SK-N-SH (cell line): Measurements from ENCODE around the gene PKD1. TPM values are rescaled to one million over a fixed set of nuclear protein-coding genes. Genes with fewer than 3 reads are reported as not detected.

Experiments used
- CTCF ChIA-PET: fragments of 300-600, 350-600 bp; formaldehyde crosslinking; extraction: SDS; loops from one replicate; lab custom pipeline; 2021; lab: Yijun Ruan, JAX
- POLR2A ChIA-PET: fragments of 350-600 bp; sonication (Branson Sonifier 250); formaldehyde crosslinking; extraction: SDS; loops from one replicate; lab custom pipeline; 2020; ENCODE audit warnings: antibody characterized with exemption, inconsistent platforms; lab: Yijun Ruan, JAX
- DNase-seq: peaks from one replicate; pipeline ENCODE4 v3.0.0; 2012
- H2AFZ ChIP-seq: fragments of 200-600 bp; sonication (generic); 2 replicates; pipeline ENCODE4 v1.8.1; 2016; ENCODE audit warnings: antibody characterized with exemption, mild to moderate bottlenecking, low read depth
- H3F3A ChIP-seq: fragments of 200-600 bp; sonication (generic); replicated peaks from 2 replicates; pipeline ENCODE3; 2016; ENCODE audit warnings: antibody characterized with exemption, mild to moderate bottlenecking; ENCODE audit not compliant: insufficient read depth
- H3K27ac ChIP-seq, 2 experiments: fragments of 200-500 bp in 1 of 2; fragments of 200-600 bp in 1 of 2; sonication (Bioruptor generic) in 1 of 2; sonication (generic), shearing (Covaris generic) in 1 of 2; 2 replicates each; pipeline versions ENCODE4 v1.5.1 to v1.6.1; 2014 to 2016; ENCODE audit warnings: low read depth in 2 of 2, inconsistent platforms in 1 of 2, low read length in 1 of 2, mild to moderate bottlenecking in 1 of 2, mixed read lengths in 1 of 2
- H3K27me3 ChIP-seq: fragments of 200-600 bp; sonication (generic), shearing (Covaris generic); 2 replicates; pipeline ENCODE4 v1.6.1; 2016; ENCODE audit warnings: mixed run types; ENCODE audit not compliant: insufficient read depth
- H3K36me3 ChIP-seq, 2 experiments: fragments of 200-500 bp in 1 of 2; fragments of 200-600 bp in 1 of 2; sonication (Bioruptor generic) in 1 of 2; sonication (generic) in 1 of 2; replicated peaks in 1 of 2; 2 replicates each; pipeline versions ENCODE3 to v1.5.1; 2014 to 2016; ENCODE audit warnings: low read length in 1 of 2, mild to moderate bottlenecking in 1 of 2; ENCODE audit not compliant: insufficient read depth in 2 of 2, control insufficient read depth in 1 of 2
- H3K4me1 ChIP-seq, 2 experiments: fragments of 200-500 bp in 1 of 2; fragments of 200-600 bp in 1 of 2; sonication (Bioruptor generic) in 1 of 2; sonication (generic), shearing (Covaris generic) in 1 of 2; 2 replicates each; pipeline versions ENCODE4 v1.5.1 to v1.6.1; 2014 to 2016; ENCODE audit warnings: low read depth in 1 of 2, low read length in 1 of 2, mixed run types in 1 of 2; ENCODE audit not compliant: insufficient read depth in 2 of 2, control insufficient read depth in 1 of 2
- H3K4me2 ChIP-seq: fragments of 200-600 bp; sonication (generic), shearing (Covaris generic); 2 replicates; pipeline ENCODE4 v1.6.1; 2017; ENCODE audit warnings: mixed run types
- H3K4me3 ChIP-seq, 2 experiments: fragments of 200-500 bp in 1 of 2; fragments of 200-600 bp in 1 of 2; sonication (Bioruptor generic) in 1 of 2; sonication (generic), shearing (Covaris generic) in 1 of 2; 2 replicates each; pipeline versions ENCODE4 v1.5.1 to v1.8.1; 2014 to 2016; ENCODE audit warnings: low read depth in 2 of 2, inconsistent platforms in 1 of 2, low read length in 1 of 2, mild to moderate bottlenecking in 1 of 2, mixed read lengths in 1 of 2, moderate library complexity in 1 of 2
- H3K79me2 ChIP-seq: fragments of 200-600 bp; sonication (generic); 2 replicates; pipeline ENCODE4 v1.8.1; 2017; ENCODE audit warnings: mild to moderate bottlenecking; ENCODE audit not compliant: insufficient read depth
- H3K9ac ChIP-seq: fragments of 200-600 bp; sonication (generic); 2 replicates; pipeline ENCODE4 v1.6.1; 2017; ENCODE audit warnings: mixed run types
- H3K9me2 ChIP-seq: fragments of 200-600 bp; sonication (generic); 2 replicates; pipeline ENCODE4 v1.6.1; 2017; ENCODE audit warnings: mixed run types
- H3K9me3 ChIP-seq: fragments of 200-600 bp; sonication (generic); 2 replicates; pipeline ENCODE4 v1.6.1; 2017; ENCODE audit warnings: mixed run types, mild to moderate bottlenecking, moderate library complexity
- H4K20me1 ChIP-seq: fragments of 200-600 bp; sonication (generic); 2 replicates; pipeline ENCODE4 v1.6.1; 2017; ENCODE audit warnings: mild to moderate bottlenecking, mixed run types; ENCODE audit not compliant: insufficient read depth
- CHD2 ChIP-seq: fragments of 150-350 bp; IDR thresholded peaks from 2 replicates; pipeline ENCODE4 v1.6.1; 2018; ENCODE audit warnings: low read length; ENCODE audit not compliant: partially characterized antibody
- GATA2 ChIP-seq: sonication (generic); formaldehyde crosslinking; IDR thresholded peaks from 2 replicates; pipeline ENCODE4 v1.5.0; 2020; ENCODE audit warnings: mild to moderate bottlenecking, missing genetic modification reagents
- MXI1 ChIP-seq: IDR thresholded peaks from 2 replicates; pipeline ENCODE4 v1.6.1; 2012; ENCODE audit warnings: mild to moderate bottlenecking, low read depth, low read length, improper control_type of control experiment
- YY1 ChIP-seq: IDR thresholded peaks from 2 replicates; pipeline ENCODE4 v1.4.0; 2012; ENCODE audit warnings: low read depth, mild to moderate bottlenecking
- WGBS: methylation state at CpG from one replicate; pipeline ENCODE4 v1.1.6; 2017; ENCODE audit warnings: low lambda C conversion rate; 5-methylcytosine and 5-hydroxymethylcytosine counted together
- polyA plus RNA-seq, 3 experiments: library from polyadenylated mRNA; depleted of rRNA; stranded (reverse); fragments of >200 nt; gene quantifications; 2 replicates each; pipeline ENCODE4 v1.2.3, GENCODE V29; 2012
- small RNA-seq, 7 experiments: library from RNA; depleted of rRNA; stranded (forward); fragments of <200 nt; gene quantifications; one replicate each; pipeline ENCODE3, GENCODE V24; 2012

PKD1 gene
- polyA plus RNA-seq, 1 of the 3 experiments (the other 2 are of a cell fraction): 47.4 TPM

- TF ChIP-seq MXI1 (peak; percentile 72; the same call in 1 of the 2 replicates), GATA2 (CRISPR knock-in tag) (peak; percentile 11; the same call in 1 of the 2 replicates), YY1 (no peak), CHD2 (peak; percentile 62)
- Histone ChIP-seq H3K9ac (no peak overlapping the region), H3F3A (peaks cover 3% of the 10 kb centered on the region), H3K9me3 (no peaks in the 10 kb centered on the region), H3K9me2 (no peaks in the 10 kb centered on the region), H3K4me3 (no peak overlapping the region), H4K20me1 (no peaks in the 10 kb centered on the region), H3K27ac (peak overlapping the region in 1 of 2 experiments; percentile 88; a peak in 2 of 4 replicates), H3K36me3 (peaks cover 0 to 15% of the 10 kb centered on the region in 2 experiments), H3K4me1 (peaks cover 20 to 68% of the 10 kb centered on the region in 2 experiments; a peak in 3 of 4 replicates), H3K4me2 (no peak overlapping the region), H2AFZ (no peak overlapping the region), H3K79me2 (peaks cover 12% of the 10 kb centered on the region; the same call in 1 of the 2 replicates), H3K27me3 (no peaks in the 10 kb centered on the region)
- CTCF ChIA-PET: interaction anchor here (0.6 to 2.0 kb wide), 7 partner anchors 10 to 114 kb away, joined by 3 to 11 read pairs (median 5); partner anchors contain the start of gene NHERF2
- POLR2A ChIA-PET: interaction anchor here (0.9 to 2.1 kb wide), 2 partner anchors 8 to 75 kb away, joined by 4 to 10 read pairs; partner anchors contain the start of genes NTHL1, RPS2 and TSC2
- DNase-seq: peak; percentile 83
- WGBS: 73% methylated on average over 14 of the region's 29 CpGs
Measured at GRCh38 chr16:2039274-2040031, 96.2 kb downstream of the PKD1 start.

Small RNAs within 50 kb of the gene (small RNA-seq; reads per million reads assigned to genes)
- gene MIR1225: 0 reads per million in 7 experiments
- gene MIR3180-5: 0 reads per million in 7 experiments
- 0 reads per million in 7 experiments for gene MIR4516
- 0 reads per million in 7 experiments for gene RF00019
- gene SNORD60: 0 reads per million in 7 experiments

Other genes starting within 250 kb of the PKD1 start
- gene HS3ST6, start 217.5 kb downstream of the PKD1 start, polyA plus RNA-seq (2012; rRNA removed): 0.03 TPM in 1 of 2 replicates, not detected in the other
- 30.1 and 31.4 TPM in 2 replicates for gene MSRB1, start 192.7 kb downstream of the PKD1 start, polyA plus RNA-seq (2012; rRNA removed)
- gene RPL3L, start 181.2 kb downstream of the PKD1 start, polyA plus RNA-seq (2012; rRNA removed): not detected in 2 replicates
- gene NDUFB10, start 176.4 kb downstream of the PKD1 start, polyA plus RNA-seq (2012; rRNA removed): 251 and 468 TPM in 2 replicates
- 4,622 and 6,384 TPM in 2 replicates for gene RPS2, start 171.1 kb downstream of the PKD1 start, polyA plus RNA-seq (2012; rRNA removed)
- gene RNF151, start 169.0 kb downstream of the PKD1 start, polyA plus RNA-seq (2012; rRNA removed): 0.07 TPM in 1 of 2 replicates, not detected in the other
- 36.7 and 37.1 TPM in 2 replicates for gene TBL3, start 163.8 kb downstream of the PKD1 start, polyA plus RNA-seq (2012; rRNA removed)
- 0.19 and 0.21 TPM in 2 replicates for gene NOXO1, start 154.4 kb downstream of the PKD1 start, polyA plus RNA-seq (2012; rRNA removed)
- gene GFER, start 151.7 kb downstream of the PKD1 start, polyA plus RNA-seq (2012; rRNA removed): 13.3 and 20.4 TPM in 2 replicates
- gene SYNGR3, start 145.9 kb downstream of the PKD1 start, polyA plus RNA-seq (2012; rRNA removed): 10.7 and 10.8 TPM in 2 replicates
- gene ZNF598, start 126.1 kb downstream of the PKD1 start, polyA plus RNA-seq (2012; rRNA removed): 38.1 and 47.8 TPM in 2 replicates
- 0.62 and 1.1 TPM in 2 replicates for gene NPW, start 116.1 kb downstream of the PKD1 start, polyA plus RNA-seq (2012; rRNA removed)
- 45.2 and 53.8 TPM in 2 replicates for gene NHERF2, start 109.0 kb downstream of the PKD1 start, polyA plus RNA-seq (2012; rRNA removed)
- gene NTHL1, start 88.1 kb downstream of the PKD1 start, polyA plus RNA-seq (2012; rRNA removed): 72.9 and 77.3 TPM in 2 replicates
- 76.7 and 96.1 TPM in 2 replicates for gene TSC2, start 87.9 kb downstream of the PKD1 start, polyA plus RNA-seq (2012; rRNA removed)
- 14.3 and 19.5 TPM in 2 replicates for gene RAB26, start 12.7 kb upstream of the PKD1 start, polyA plus RNA-seq (2012; rRNA removed)
- 69.9 and 73.0 TPM in 2 replicates for gene TRAF7, start 19.9 kb upstream of the PKD1 start, polyA plus RNA-seq (2012; rRNA removed)
- gene CASKIN1, start 60.7 kb upstream of the PKD1 start, polyA plus RNA-seq (2012; rRNA removed): 1.4 and 1.7 TPM in 2 replicates
- gene MLST8, start 69.6 kb upstream of the PKD1 start, polyA plus RNA-seq (2012; rRNA removed): 70.3 and 85.4 TPM in 2 replicates
- gene BRICD5, start 75.0 kb upstream of the PKD1 start, polyA plus RNA-seq (2012; rRNA removed): 2.3 and 3.4 TPM in 2 replicates
- 10.3 and 10.8 TPM in 2 replicates for gene PGP, start 78.9 kb upstream of the PKD1 start, polyA plus RNA-seq (2012; rRNA removed)
- 33.0 and 34.0 TPM in 2 replicates for gene E4F1, start 87.7 kb upstream of the PKD1 start, polyA plus RNA-seq (2012; rRNA removed)
- 2.4 and 2.5 TPM in 2 replicates for gene DNASE1L2, start 100.5 kb upstream of the PKD1 start, polyA plus RNA-seq (2012; rRNA removed)
- 53.3 and 61.8 TPM in 2 replicates for gene ECI1, start 115.7 kb upstream of the PKD1 start, polyA plus RNA-seq (2012; rRNA removed)
- gene RNPS1, start 132.2 kb upstream of the PKD1 start, polyA plus RNA-seq (2012; rRNA removed): 227 and 277 TPM in 2 replicates
- 6.9 and 9.9 TPM in 2 replicates for gene ABCA3, start 204.8 kb upstream of the PKD1 start, polyA plus RNA-seq (2012; rRNA removed)